Left cardiac atrium (tissue), 4 donors: ENCODE data around the gene STK40. TPM values are rescaled to one million over a fixed set of nuclear protein-coding genes. Genes with fewer than 3 reads are reported as not detected.

Experiments
- ATAC-seq, 2 donors: fragments of 200-7000 bp; cut with Tn5 transposase; one replicate each; pipeline ENCODE4 v1.9.1; 2020; ENCODE audit warnings: mild to moderate bottlenecking in 2 of 2, moderate library complexity in 2 of 2
- DNase-seq: peaks from one replicate; pipeline ENCODE4 v3.0.0-alpha.2; 2020
- intact Hi-C, 2 donors: fragments of 100-400 bp; cut with DNase I; formaldehyde crosslinking; loops; one replicate each; pipeline versions ENCODE4 v1.14.1 to v1.15.1; 2022 to 2023
- total RNA-seq, 2 donors: library from RNA; stranded (reverse); fragmentation: NEBNext Ultra II Directional; extraction: Animal tissue kit (Norgen Biotek cat#: 25700); gene quantifications; one replicate each; pipeline ENCODE4 v1.2.1, GENCODE V29; 2021
- donor health status: DM: no; HTN: yes; CAD: no.
- donor health status: DM: no; HTN: yes; CAD: no; lungs with severe emphysema.
- donor health status: DM: yes; HTN: yes; CAD: no.
- donor health status: Dilated cardiomyopathy.

Gene STK40
- total RNA-seq, 2 donors from 2014 or later: 69.2 to 77.8 TPM

- no peak for DNase-seq
- intact Hi-C loops: no loop called here
- no peak for ATAC-seq
These were observed 32.5 kb downstream of the STK40 start for GRCh38 chr1:36352910-36353878.

- intact Hi-C loops: no loop called here
- no peak for ATAC-seq
- DNase-seq: no peak
These were observed 33.4 kb downstream of the STK40 start for GRCh38 chr1:36352125-36352909.

GRCh38 chr1:36351227-36351977 is 34.3 kb downstream of the STK40 start:
- ATAC-seq: peak; percentile 11 to 62
- intact Hi-C loops: no loop called here
- DNase-seq: no peak

- peak; percentile 71 to 87 for ATAC-seq
- DNase-seq: no peak
- intact Hi-C loops: no loop called here
These were observed 35.0 kb downstream of the STK40 start for GRCh38 chr1:36350659-36351226.

- intact Hi-C loops: loop anchor here in 1 of 2 donors (10.0 kb wide), 1 partner anchor 65 kb away; no protein-coding TSS in a partner anchor
- ATAC-seq (peak; percentile 31 to 54), DNase-seq (no peak)
These were observed 35.9 kb downstream of the STK40 start for GRCh38 chr1:36349839-36350238.

- ATAC-seq (peak in 1 of 2 donors; percentile 38), DNase-seq (no peak)
- intact Hi-C loops: loop anchor here in 1 of 2 donors (10.0 kb wide), 1 partner anchor 66 kb away; no protein-coding TSS in a partner anchor
These were observed 36.5 kb downstream of the STK40 start for GRCh38 chr1:36349241-36349671.

- intact Hi-C loops: loop anchor here in 1 of 2 donors (10.0 kb wide), 1 partner anchor 68 kb away; no protein-coding TSS in a partner anchor
- DNase-seq (no peak), ATAC-seq (no peak)
These were observed 38.9 kb downstream of the STK40 start for GRCh38 chr1:36346741-36347370.

- DNase-seq (no peak), ATAC-seq (no peak)
- intact Hi-C loops: loop anchor here in 1 of 2 donors (10.0 kb wide), 1 partner anchor 69 kb away; no protein-coding TSS in a partner anchor
These were observed 40.4 kb downstream of the STK40 start for GRCh38 chr1:36345353-36345752.

GRCh38 chr1:36344395-36344680 is 41.4 kb downstream of the STK40 start:
- intact Hi-C loops: loop anchor here in 1 of 2 donors (10.0 kb wide), 1 partner anchor 70 kb away; no protein-coding TSS in a partner anchor
- DNase-seq: no peak
- no peak for ATAC-seq

GRCh38 chr1:36343651-36344394 is 41.9 kb downstream of the STK40 start:
- ATAC-seq: peak in 1 of 2 donors; percentile 45
- intact Hi-C loops: loop anchor here in 1 of 2 donors (10.0 kb wide), 1 partner anchor 71 kb away; no protein-coding TSS in a partner anchor
- DNase-seq: no peak

GRCh38 chr1:36342426-36343185 is 43.1 kb downstream of the STK40 start:
- DNase-seq (no peak), ATAC-seq (peak; percentile 62 to 67)
- intact Hi-C loops: loop anchor here in 1 of 2 donors (10.0 kb wide), 1 partner anchor 72 kb away; no protein-coding TSS in a partner anchor

GRCh38 chr1:36341626-36342320 is 44.0 kb downstream of the STK40 start:
- ATAC-seq: no peak
- intact Hi-C loops: loop anchor here (2.0 to 10.0 kb wide), 2 partner anchors 73 to 79 kb away; no protein-coding TSS in a partner anchor
- no peak for DNase-seq

GRCh38 chr1:36339615-36340014 is 46.1 kb downstream of the STK40 start:
- DNase-seq: no peak
- intact Hi-C loops: loop anchor here (2.0 to 10.0 kb wide), 2 partner anchors 75 to 81 kb away; no protein-coding TSS in a partner anchor
- ATAC-seq: no peak

- ATAC-seq (no peak), DNase-seq (no peak)
- intact Hi-C loops: no loop called here
These were observed 46.5 kb downstream of the STK40 start for GRCh38 chr1:36339215-36339614.

- ATAC-seq (no peak), DNase-seq (no peak)
- intact Hi-C loops: no loop called here
These were observed 47.9 kb downstream of the STK40 start for GRCh38 chr1:36337830-36338229.

- no peak for DNase-seq
- intact Hi-C loops: no loop called here
- no peak for ATAC-seq
These were observed 54.8 kb downstream of the STK40 start for GRCh38 chr1:36330940-36331339.
